Spinal cord (tissue), 10 donors: ENCODE data around the gene CSF2RB. TPM values are rescaled to one million over a fixed set of nuclear protein-coding genes. Genes with fewer than 3 reads are reported as not detected.

ENCODE experiments used
- DNase-seq, 6 donors: peaks; one replicate each; pipeline versions ENCODE4 v3.0.0 to v3.0.0-alpha.2; 2013 to 2015; ENCODE audit warnings: low spot score in 6 of 6, low read depth in 4 of 6
- H3K27ac ChIP-seq: one replicate; pipeline ENCODE4 v1.5.1; 2013; ENCODE audit warnings: low read depth, low read length, control low read depth
- H3K27me3 ChIP-seq: one replicate; pipeline ENCODE4 v1.6.1; 2013; ENCODE audit warnings: low read length; ENCODE audit not compliant: control insufficient read depth, insufficient read depth
- H3K36me3 ChIP-seq: one replicate; pipeline ENCODE4 v1.6.1; 2013; ENCODE audit warnings: low read length; ENCODE audit not compliant: control insufficient read depth, insufficient read depth
- H3K4me1 ChIP-seq: one replicate; pipeline ENCODE4 v1.6.1; 2013; ENCODE audit warnings: low read length; ENCODE audit not compliant: control insufficient read depth, insufficient read depth
- H3K4me3 ChIP-seq: one replicate; pipeline ENCODE4 v1.5.1; 2013; ENCODE audit warnings: low read depth, low read length, control low read depth
- H3K9me3 ChIP-seq: one replicate; pipeline ENCODE4 v1.6.1; 2013; ENCODE audit warnings: low read length; ENCODE audit not compliant: control insufficient read depth, insufficient read depth
- WGBS: methylation state at CpG from one replicate; pipeline ENCODE4 v1.1.5; 2013; ENCODE audit warnings: missing lambda C conversion rate; ENCODE audit not compliant: insufficient coverage; 5-methylcytosine and 5-hydroxymethylcytosine counted together
- polyA plus RNA-seq, 2 donors: library from polyadenylated mRNA; unstranded; fragments of 120-200 nt; gene quantifications; one replicate each; pipeline ENCODE4 v1.2.1, GENCODE V29; 2013; ENCODE audit not compliant: insufficient read length in 2 of 2
- total RNA-seq, 2 donors: library from RNA; depleted of rRNA in 1 of 2; stranded (reverse); fragments of 120-200 nt in 1 of 2; fragments of >200 nt in 1 of 2; gene quantifications; one replicate each; pipeline versions ENCODE4 v1.2.3 to v1.2.4, GENCODE V29; 2013 to 2014
- donor health status: healthy.

The CSF2RB gene
- total and polyA plus RNA-seq, 4 donors = 1.3 to 3.1 (median 1.8) TPM

GRCh38 chr22:36958366-36958765, 44.9 kb downstream of the CSF2RB start:
- no peak overlapping the region for H3K4me3 ChIP-seq
- WGBS = 67% methylated on average over 1 of the region's 2 CpGs
- H3K27ac ChIP-seq = no peak overlapping the region
- H3K36me3 ChIP-seq = no peaks in the 10 kb centered on the region
- no peaks in the 10 kb centered on the region for H3K9me3 ChIP-seq
- H3K4me1 ChIP-seq = no peaks in the 10 kb centered on the region
- H3K27me3 ChIP-seq = peaks cover 4% of the 10 kb centered on the region
- no peak for DNase-seq

DNA sequence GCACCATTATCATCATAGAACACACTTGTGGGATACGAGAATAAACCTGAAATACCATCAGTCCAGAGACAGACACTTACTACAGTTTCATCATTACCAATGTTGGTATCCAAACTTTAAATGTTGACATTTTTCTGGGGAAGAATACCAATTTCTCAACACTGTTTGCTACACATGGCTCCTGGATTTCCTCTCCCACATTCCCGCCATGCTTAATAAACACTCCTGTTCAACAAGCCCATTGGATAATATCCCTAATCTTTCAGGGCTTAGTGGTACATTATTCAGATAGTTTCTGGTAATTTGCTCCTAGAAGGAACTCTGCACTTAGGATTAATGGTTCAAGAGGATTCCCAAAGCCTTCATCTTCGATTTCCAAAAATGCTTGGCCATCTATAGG, 48.2 kb downstream of the CSF2RB start:
- Histone ChIP-seq H3K9me3 (no peaks in the 10 kb centered on the region), H3K36me3 (no peaks in the 10 kb centered on the region), H3K4me1 (no peaks in the 10 kb centered on the region), H3K27ac (no peak overlapping the region), H3K27me3 (peaks cover 4% of the 10 kb centered on the region), H3K4me3 (no peak overlapping the region)
- 67% methylated on average over 1 of the region's 3 CpGs for WGBS
- no peak for DNase-seq

DNA sequence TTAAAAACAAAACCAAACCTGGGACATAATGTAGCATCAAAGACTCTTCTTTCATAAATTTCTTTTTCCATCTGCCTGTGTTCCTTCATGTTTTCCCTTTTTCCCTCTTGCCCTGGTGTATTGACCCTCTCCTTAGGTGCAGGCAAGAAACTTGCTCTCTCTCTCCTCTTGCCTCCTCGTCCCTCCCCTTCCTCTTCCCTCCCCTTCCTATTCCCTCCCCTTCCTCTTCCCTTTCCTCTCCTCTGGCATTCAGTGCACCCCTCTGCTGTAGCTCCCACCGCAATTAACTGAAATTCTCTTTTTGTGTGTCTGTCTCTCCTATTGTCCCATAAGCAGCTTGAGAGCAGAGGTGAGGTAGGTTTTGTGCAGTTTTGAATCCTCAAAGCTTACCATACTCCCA, 49.9 kb downstream of the CSF2RB start:
- Histone ChIP-seq H3K4me1 (no peaks in the 10 kb centered on the region), H3K27me3 (peaks cover 4% of the 10 kb centered on the region), H3K27ac (no peak overlapping the region), H3K36me3 (no peaks in the 10 kb centered on the region), H3K4me3 (no peak overlapping the region), H3K9me3 (no peaks in the 10 kb centered on the region)
- DNase-seq = peak in 1 of 6 donors; percentile 4
- 25% methylated on average over 1 of the region's 2 CpGs for WGBS

- Histone ChIP-seq H3K4me1 (no peaks in the 10 kb centered on the region), H3K27ac (no peak overlapping the region), H3K4me3 (no peak overlapping the region), H3K9me3 (no peaks in the 10 kb centered on the region), H3K27me3 (peaks cover 4% of the 10 kb centered on the region), H3K36me3 (no peaks in the 10 kb centered on the region)
- no peak for DNase-seq
Observed at GRCh38 chr22:36964106-36964505, 50.7 kb downstream of the CSF2RB start.

DNA sequence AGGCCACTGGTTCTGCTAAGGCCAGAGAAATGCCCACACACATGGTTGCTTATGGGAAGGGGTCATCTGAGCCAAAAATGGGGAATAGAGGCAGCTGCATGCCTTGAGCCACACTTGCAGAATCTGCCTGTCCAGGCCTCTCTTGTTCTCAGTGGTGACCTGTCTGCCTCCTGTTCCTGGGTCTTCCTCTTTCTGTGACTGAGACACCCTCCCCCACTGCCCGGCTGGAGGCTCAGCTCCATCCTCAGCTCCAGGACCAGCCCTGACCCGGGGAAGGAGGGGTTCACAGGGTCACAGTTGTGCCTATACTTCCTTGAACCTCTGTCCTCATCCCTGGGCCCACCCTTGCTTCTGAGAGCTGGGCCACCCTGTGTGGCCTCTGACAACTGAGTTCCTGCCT, 52.3 kb downstream of the CSF2RB start:
- Histone ChIP-seq H3K27me3 (peaks cover 2% of the 10 kb centered on the region), H3K4me1 (no peaks in the 10 kb centered on the region), H3K9me3 (no peaks in the 10 kb centered on the region), H3K4me3 (no peak overlapping the region), H3K36me3 (no peaks in the 10 kb centered on the region), H3K27ac (no peak overlapping the region)
- DNase-seq = no peak
- 89% methylated on average over 1 of the region's 2 CpGs for WGBS

DNA sequence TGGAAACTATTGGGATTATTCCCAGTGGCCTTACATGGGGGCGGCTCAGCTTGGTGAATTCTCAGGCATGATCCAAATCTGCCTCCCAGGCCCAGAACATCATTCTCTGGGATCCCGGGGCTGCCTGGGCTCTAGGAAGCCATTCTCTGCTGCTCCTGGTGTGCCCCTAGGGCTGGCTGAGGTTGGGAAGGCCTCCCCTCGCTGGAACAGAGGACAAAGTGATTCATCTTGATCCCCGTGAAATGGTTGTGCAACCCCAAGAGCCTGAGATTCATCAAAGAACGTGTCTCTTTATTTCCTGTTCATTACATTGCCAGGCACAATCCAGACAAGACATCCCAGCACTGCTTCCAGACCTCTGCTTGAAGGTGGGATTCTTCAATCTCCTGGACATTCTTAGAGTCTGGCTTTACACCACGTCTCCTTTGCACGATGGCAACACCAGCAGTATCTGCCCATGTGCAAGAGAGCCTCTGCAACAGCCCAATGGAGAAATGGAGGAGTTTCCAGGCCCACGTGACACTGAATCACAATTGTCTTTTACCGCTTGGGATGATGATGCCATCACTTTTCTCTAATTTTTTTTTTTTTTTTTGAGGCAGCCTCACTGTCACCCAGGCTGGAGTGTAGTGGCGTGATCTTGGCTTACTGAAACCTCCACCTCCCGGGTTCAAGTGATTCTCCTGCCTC, 53.6 kb downstream of the CSF2RB start:
- H3K4me3 ChIP-seq = no peak overlapping the region
- H3K27ac ChIP-seq = no peak overlapping the region
- no peaks in the 10 kb centered on the region for H3K27me3 ChIP-seq
- WGBS = 91% methylated on average over 10 of the region's 11 CpGs
- H3K4me1 ChIP-seq = no peaks in the 10 kb centered on the region
- no peaks in the 10 kb centered on the region for H3K36me3 ChIP-seq
- H3K9me3 ChIP-seq = no peaks in the 10 kb centered on the region
- DNase-seq = no peak

GRCh38 chr22:36968249-36968964, 55.0 kb downstream of the CSF2RB start:
- no CpG with 5 or more reads among the region's 5 CpGs for WGBS
- no peak overlapping the region for H3K4me3 ChIP-seq
- H3K9me3 ChIP-seq = no peaks in the 10 kb centered on the region
- H3K36me3 ChIP-seq = no peaks in the 10 kb centered on the region
- no peaks in the 10 kb centered on the region for H3K27me3 ChIP-seq
- no peaks in the 10 kb centered on the region for H3K4me1 ChIP-seq
- no peak overlapping the region for H3K27ac ChIP-seq
- no peak for DNase-seq

DNA sequence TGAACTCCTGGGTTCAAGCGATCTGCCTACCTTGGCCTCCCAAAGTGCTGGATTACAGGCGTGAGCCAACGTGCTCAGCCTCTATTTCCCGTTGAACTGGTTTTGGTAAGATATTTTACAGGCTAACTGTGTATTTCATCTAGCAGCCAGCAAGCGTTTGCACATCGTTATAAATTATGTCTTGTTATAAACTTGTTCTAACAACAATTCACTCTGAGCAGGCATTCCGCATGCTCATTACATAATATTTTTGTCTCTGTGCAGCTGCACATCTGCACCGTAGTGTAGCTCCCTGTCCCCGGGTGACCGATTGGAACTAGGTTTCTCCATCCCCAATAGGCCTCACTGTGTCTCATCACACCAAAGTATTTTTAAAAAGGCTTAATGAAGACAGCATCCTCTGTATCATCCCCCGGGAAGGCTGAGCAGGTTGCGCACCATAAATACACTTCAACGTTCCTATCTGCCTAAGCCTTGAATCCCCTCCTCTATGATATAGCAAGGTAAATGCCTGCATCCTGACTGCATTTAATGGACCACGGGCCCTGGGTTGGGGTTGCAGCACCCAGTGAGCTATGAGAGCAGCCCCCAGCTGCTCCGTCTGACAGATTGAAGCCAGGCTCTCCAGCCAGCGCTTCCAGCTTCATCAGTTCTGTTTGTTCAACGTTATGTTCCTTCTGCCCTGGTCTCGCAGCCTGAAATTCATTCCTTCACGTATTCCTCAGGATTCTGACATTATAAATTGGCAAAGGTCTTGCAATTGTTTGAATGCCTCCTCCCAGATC, 58.1 kb downstream of the CSF2RB start:
- no peak overlapping the region for H3K4me3 ChIP-seq
- WGBS = 60% methylated on average over 14 of the region's 19 CpGs
- DNase-seq = peak in 1 of 6 donors; percentile 71
- H3K9me3 ChIP-seq = no peaks in the 10 kb centered on the region
- no peak overlapping the region for H3K27ac ChIP-seq
- H3K27me3 ChIP-seq = no peaks in the 10 kb centered on the region
- no peaks in the 10 kb centered on the region for H3K36me3 ChIP-seq
- no peaks in the 10 kb centered on the region for H3K4me1 ChIP-seq

DNA sequence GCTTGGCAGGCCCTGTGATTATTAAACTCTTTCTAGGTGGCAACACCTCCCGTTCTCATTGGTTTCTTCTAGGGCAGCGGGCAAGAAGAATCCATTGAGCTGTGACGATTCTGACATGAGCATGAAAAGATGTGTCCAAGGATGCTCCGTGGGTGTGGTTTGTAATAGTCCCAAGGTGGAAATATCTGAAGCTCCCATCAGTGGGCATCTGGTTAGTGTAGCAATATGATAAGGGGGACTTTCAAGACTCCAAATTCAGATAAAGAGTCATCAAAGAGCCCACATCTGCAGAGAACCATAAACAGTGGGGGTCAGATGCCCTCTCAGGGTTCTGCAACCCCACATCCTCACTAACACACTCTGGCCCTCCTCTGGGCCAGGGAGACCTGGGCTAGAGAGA, 63.2 kb downstream of the CSF2RB start:
- no peaks in the 10 kb centered on the region for H3K9me3 ChIP-seq

More for the DNA sequence above, 63.2 kb downstream of the CSF2RB start:
- peaks cover 14% of the 10 kb centered on the region for H3K4me1 ChIP-seq
- no peak overlapping the region for H3K4me3 ChIP-seq
- 77% methylated on average over 2 of the region's 4 CpGs for WGBS
- H3K27me3 ChIP-seq = no peaks in the 10 kb centered on the region
- no peak overlapping the region for H3K27ac ChIP-seq
- no peak for DNase-seq
- H3K36me3 ChIP-seq = no peaks in the 10 kb centered on the region
